UCSD-AML1 (cell line): ENCODE measurements around the gene GAS1.
A peak's percentile ranks its signal among the peaks of the same experiment; 100 is the strongest.

ENCODE experiments used
- DNase-seq: peaks from one replicate; lab custom pipeline; 2025; ENCODE audit not compliant: unreplicated experiment; lab: John Stamatoyannopoulos, UW

The GAS1 gene

DNA sequence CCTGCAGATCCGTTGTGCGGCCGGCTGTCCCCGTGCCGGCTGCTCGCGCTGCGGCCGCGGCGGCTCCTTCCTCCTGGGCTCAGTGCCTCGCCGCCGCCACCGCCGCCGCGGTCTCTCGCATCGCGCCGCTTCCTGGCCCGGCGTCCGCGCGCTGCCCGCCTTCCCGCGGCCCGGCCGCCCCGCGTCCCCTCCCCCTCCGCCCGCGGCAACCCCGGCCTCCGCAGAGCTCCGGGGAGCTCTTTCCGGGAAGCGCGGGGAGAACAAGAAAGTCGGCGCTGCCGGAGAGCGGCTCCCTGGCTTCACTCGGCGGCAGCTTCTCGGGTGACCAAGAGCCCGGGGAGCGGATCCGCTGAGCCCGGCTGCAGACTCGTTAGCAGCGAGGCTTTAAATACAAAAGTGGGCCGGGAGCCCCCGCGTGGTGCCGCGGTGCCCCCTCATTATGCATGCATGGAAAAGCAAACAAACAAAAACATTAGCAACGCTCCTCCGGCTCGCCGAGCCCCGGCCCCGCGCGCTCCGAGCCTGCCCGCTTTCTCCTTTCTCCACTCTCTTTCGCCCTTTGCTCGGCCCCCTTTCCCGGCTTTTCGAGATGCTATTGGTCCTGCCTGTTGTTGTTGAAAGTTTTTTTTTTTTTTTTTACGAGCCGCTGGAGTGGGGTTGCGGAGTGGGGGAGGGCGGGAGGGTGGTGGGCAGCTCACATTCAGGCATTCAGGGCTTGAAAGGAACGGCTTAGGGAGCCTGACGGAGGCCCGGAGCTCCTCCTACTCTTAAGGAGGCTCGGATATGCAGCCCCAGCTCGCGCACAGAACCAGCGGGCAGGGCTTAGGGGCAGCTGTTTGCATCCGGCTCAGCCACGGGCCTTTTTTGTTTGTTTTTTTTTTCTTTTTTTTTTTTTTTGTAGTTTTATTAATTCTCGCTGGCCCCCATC lies at the start of gene GAS1:
GAS1 (minus strand) TSS at position 361 of the 928 bp plus-strand sequence. CDS start 727 bp downstream, outside the sequence.
- DNase-seq: peak; percentile 56

GRCh38 chr9:86994231-86994630 lies 46.9 kb upstream of the GAS1 start:
- DNase-seq: no peak

- no peak for DNase-seq
Observed at GRCh38 chr9:86993830-86994229, 46.5 kb upstream of the GAS1 start.

DNA sequence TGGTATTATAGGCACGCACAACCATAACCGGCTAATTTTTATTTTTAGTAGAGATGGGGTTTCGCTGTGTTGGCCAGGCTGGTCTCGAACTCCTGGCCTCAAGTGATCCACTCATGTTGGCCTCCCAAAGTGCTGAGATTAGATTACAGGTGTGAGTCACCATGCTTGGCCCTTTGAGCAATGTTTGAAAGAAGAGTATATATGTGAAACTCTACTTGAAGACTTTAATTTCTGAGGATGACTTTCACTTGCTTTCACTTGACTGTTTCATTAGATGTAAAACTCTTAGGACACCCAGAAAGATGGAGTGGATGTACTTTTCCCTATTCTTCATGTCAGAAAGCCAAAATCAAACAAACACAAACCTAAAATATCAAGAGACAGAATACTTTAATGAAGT lies 43.8 kb upstream of the GAS1 start:
- DNase-seq: no peak

DNA sequence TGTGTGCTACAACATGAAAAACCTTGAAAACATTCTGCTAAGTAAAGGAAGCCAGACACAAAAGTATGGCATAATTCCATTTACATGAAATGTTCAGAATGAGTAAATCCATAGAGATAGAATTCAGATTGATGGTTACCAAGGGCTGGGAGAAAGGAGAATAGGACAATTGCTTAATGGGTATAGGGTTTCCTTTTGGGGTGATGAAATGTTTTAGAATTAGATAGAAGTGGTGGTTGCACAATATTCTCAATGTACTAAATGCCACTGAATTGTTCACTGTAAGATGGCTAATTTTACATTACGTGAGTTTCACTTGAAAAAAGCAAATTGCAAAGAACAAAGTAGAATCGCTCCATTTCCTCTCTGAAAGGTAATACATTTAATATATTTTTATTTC lies 43.0 kb upstream of the GAS1 start:
- DNase-seq: no peak

- no peak for DNase-seq
Observed at GRCh38 chr9:86987900-86988299, 40.6 kb upstream of the GAS1 start.

GRCh38 chr9:86985132-86985647 lies 37.9 kb upstream of the GAS1 start:
- no peak for DNase-seq

- no peak for DNase-seq
Observed at GRCh38 chr9:86983620-86984259, 36.4 kb upstream of the GAS1 start.

DNA sequence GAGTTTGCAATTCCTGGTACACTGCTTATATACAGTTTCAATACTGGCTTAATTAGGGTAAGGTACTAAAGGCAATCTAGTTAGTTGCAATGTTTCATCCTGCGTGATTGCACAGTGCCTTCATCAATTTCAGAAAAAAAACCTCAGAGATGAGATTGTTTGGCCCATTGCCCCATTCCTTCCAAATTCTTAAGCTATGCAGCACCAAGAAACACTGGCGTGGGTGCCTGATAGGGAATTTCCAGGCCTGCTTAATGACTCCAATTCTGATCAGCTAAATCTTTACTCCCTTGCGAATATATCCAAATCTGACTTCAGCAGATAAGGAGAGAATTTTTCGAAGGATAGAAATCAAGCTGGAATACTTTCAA lies 35.9 kb upstream of the GAS1 start:
- no peak for DNase-seq

DNA sequence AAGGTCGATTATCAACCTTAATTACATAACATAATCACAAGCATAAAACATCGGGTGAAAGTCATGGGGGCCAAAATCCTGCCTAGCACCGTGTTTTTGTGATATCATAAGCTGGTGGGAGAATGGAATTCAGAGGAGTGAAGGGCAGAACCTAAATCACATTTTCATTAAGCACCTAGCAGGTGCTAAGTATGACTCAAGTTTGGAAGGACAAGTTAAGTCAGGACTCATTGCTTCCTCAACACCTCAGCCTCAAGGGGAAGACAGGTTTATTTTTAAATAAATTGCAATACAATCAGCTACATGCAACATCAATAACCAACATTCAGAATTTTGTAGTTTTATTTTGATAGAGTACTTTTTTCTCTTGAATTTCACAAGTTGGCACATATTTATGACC lies 33.5 kb upstream of the GAS1 start:
- DNase-seq: no peak

DNA sequence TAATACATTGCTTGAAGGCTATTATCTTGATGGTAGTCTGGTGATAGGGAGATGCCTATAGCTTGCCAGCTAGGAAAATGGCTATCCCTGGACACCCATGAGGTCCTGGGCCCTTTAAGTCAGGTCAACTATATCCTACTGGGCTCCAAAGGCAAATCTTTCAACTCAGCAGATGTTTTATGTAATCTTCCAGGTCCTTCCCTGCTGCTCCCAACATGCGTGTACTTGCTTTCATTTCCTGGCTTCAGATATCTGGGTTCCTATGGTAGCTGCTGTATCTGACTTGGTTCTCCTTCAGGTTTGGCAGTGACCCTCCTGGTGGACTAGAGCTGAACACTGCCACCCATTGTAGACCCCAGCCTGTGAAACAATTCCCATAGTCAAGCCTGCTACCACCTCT lies 32.4 kb upstream of the GAS1 start:
- DNase-seq: no peak

GRCh38 chr9:86978922-86979474 lies 31.7 kb upstream of the GAS1 start:
- no peak for DNase-seq

DNA sequence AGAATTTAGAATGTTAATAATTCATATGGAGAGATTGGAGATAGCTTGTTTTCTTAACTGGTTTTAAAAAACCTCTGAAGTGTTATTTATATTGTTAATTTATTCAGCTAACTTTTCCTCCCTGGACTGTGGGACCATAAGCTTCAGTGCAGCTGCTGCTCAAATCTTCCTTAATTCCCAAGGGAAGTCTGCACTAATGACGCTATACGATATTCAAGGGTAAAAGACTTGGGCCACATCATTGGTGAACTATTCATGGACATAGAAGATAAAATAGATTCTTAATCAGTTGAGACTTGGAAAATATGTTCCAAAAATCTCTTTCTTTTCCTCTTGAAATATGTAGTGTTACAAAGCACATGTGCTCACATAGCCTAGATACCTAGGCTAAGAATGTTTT lies 31.1 kb upstream of the GAS1 start:
- DNase-seq: no peak

GRCh38 chr9:86977205-86977835 lies 30.0 kb upstream of the GAS1 start:
- no peak for DNase-seq

- DNase-seq: no peak
Observed at GRCh38 chr9:86975606-86976005, 28.3 kb upstream of the GAS1 start.

DNA sequence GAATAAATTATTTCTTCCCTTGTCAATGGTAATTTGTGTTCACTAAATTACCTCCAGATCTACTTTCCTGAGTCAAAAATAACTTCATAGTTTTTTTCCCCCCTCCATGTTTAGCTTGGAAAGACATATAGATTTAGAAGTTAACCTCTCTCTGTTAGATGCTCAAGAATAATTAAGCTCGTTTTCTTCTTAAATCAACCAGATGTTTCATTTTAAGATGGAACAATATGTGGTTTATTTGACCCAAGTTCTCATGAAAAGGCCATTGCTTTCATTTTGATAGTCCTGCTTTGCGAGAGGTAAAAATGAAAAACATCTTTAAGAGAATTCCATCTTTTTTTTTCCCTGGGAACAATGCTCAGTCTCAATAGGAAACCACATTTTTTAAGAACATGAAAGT lies 27.7 kb upstream of the GAS1 start:
- DNase-seq: no peak

- DNase-seq: no peak
Observed at GRCh38 chr9:86974421-86974820, 27.1 kb upstream of the GAS1 start.

DNA sequence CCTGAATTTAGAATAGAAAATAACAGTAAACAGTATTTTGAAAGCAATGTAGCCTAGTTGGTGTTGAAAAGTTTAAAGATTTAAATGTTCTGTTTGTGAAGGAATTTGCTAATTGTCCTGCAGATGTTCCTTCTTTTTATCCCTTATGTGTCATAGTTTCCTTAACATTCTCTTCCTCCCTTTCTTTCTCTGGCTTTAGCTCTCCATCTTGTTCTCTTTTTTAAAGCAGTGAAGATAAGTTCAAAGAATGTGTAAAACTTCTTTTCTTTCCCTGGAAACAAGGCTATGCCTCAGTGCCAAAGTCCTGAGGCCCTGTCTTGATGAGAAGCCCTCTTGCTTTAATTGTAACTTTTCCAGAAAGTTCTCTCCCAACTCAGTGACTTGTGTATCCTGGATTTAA lies 24.4 kb upstream of the GAS1 start:
- no peak for DNase-seq

DNA sequence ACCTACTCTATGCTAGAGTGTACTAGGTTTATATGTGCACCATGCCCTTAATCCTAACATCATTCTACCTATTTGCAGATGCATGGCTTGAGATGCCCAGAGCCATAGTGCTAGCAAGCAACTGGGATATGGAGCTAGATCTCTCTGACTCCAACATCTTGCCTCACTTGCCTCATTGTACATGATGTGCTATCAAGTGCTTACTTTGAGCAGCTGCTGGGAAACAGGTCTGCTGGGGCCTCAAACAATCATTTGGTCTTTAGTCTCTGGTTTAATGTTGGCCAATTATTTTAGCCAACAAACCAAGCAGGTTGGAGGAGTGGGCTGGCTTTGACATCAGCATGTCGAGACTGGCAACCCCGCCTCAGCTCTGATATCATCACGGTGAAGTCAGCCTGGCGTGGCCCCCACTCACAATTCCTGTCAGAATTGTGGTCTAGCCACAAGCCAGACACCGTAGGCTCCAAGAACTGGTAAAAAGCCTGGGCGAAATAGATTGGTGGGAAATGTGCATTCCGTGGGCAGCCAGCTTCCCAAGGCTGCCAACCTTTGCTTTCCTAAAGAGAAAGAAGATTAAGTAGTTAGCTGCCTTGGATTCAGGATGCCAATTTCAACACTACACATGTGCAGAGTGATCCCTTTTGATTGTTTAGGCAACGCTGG lies 21.1 kb upstream of the GAS1 start:
- no peak for DNase-seq

GRCh38 chr9:86966852-86967511 lies 19.7 kb upstream of the GAS1 start:
- no peak for DNase-seq
